Measurements from ENCODE around the gene MANSC1. TPM values are rescaled to one million over a fixed set of nuclear protein-coding genes. Genes with fewer than 3 reads are reported as not detected.

The MANSC1 gene
- total and polyA plus RNA-seq, 9 of the 15 experiments (the other 6 are each of a cell fraction or from before 2014, with no cell fraction given) = 0.76 to 8.6 (median 3.1) TPM

DNA sequence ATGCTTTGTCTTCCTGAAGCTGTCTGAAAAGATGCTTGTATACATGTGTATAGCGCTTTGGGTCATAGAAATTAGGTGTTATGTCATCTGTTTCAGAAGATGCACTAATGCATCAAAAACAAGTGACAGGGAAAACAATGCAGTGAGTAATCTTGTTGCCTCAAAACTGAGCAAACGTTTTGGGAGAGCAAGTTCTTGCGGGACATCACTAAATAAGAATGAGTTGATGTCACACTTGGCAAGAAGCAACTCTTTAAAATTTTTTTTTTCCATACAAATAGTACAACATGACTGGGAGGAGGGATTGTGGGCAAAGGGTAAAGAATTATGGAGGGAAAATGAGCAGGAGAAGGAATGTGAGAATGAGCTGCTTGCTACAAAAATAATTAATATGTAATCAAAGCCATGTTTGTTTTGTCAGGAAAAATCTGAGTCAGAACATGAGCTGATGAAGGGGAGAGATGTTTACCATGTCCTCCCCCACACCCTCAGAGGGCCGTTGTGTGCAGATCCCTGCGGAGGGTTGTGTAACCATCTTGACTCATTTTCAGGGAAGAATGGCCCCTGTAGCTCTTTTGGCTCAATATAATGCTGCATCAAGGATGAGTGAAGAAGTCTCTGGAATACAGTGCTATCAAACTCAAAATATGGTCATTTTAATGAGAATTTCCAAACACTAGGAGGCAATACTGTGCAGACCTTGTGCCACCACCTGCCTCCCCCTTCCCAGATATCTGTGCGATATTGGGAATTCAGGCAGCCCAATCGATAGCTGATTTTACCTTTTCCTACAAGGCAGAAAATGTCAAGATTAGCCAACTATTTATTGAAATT, 48.2 kb upstream of the MANSC1 start (continued):
- no peak for TF ChIP-seq ZNF764 (CRISPR knock-in tag; IDR thresholded peaks at IDR 0.05; ENCODE audit: low read depth)
- no peak for TF ChIP-seq ZNF282 (CRISPR knock-in tag; IDR thresholded peaks at IDR 0.05)
- TF ChIP-seq TFAP4 (CRISPR knock-in tag; IDR thresholded peaks at IDR 0.05; ENCODE audit: borderline replicate concordance) = no peak
- TF ChIP-seq, protein P1, sequence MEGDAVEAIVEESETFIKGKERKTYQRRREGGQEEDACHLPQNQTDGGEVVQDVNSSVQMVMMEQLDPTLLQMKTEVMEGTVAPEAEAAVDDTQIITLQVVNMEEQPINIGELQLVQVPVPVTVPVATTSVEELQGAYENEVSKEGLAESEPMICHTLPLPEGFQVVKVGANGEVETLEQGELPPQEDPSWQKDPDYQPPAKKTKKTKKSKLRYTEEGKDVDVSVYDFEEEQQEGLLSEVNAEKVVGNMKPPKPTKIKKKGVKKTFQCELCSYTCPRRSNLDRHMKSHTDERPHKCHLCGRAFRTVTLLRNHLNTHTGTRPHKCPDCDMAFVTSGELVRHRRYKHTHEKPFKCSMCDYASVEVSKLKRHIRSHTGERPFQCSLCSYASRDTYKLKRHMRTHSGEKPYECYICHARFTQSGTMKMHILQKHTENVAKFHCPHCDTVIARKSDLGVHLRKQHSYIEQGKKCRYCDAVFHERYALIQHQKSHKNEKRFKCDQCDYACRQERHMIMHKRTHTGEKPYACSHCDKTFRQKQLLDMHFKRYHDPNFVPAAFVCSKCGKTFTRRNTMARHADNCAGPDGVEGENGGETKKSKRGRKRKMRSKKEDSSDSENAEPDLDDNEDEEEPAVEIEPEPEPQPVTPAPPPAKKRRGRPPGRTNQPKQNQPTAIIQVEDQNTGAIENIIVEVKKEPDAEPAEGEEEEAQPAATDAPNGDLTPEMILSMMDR (IDR thresholded peaks at IDR 0.05 in 2 of 3, conservative IDR thresholded peaks at IDR 0.05 in 1 of 3; ENCODE audit: insufficient read depth in 2 of 3, low read depth in 1 of 3, low read length in 3 of 3) = peak in 2 of 3 experiments; percentile 28 to 38; a peak in 2 of 6 replicates
- TF ChIP-seq NFIX (CRISPR knock-in tag; IDR thresholded peaks at IDR 0.05; ENCODE audit: low read depth) = no peak
- TF ChIP-seq RBM14 (IDR thresholded peaks at IDR 0.05; ENCODE audit: borderline replicate concordance, insufficient read depth, low read depth, low read length) = no peak
- no peak for TF ChIP-seq TARDBP (IDR thresholded peaks at IDR 0.05)
- no peak for TF ChIP-seq HDAC6 (IDR thresholded peaks at IDR 0.05; ENCODE audit: low read depth, low read length)
- no peak for TF ChIP-seq ZKSCAN1 (IDR thresholded peaks at IDR 0.05; ENCODE audit: low read depth, low read length)
- TF ChIP-seq ARID1B (IDR thresholded peaks at IDR 0.05) = peak; percentile 41; the same call in 1 of the 2 replicates
- no peak for TF ChIP-seq TCFL5 (CRISPR knock-in tag; conservative IDR thresholded peaks at IDR 0.05)
- TF ChIP-seq MXD1 (CRISPR knock-in tag; IDR thresholded peaks at IDR 0.05; ENCODE audit: borderline replicate concordance, poor library complexity, severe bottlenecking) = no peak
- no peak for TF ChIP-seq ZNF239 (CRISPR knock-in tag; IDR thresholded peaks at IDR 0.05)
- TF ChIP-seq MEF2D (tag; conservative IDR thresholded peaks at IDR 0.05; ENCODE audit: low read depth) = no peak
- TF ChIP-seq CEBPG (CRISPR knock-in tag; IDR thresholded peaks at IDR 0.05) = no peak
- peak in 1 of 2 experiments; percentile 77; a peak in 2 of 4 replicates for TF ChIP-seq CEBPG (tag; conservative IDR thresholded peaks at IDR 0.05 in 1 of 2, IDR thresholded peaks at IDR 0.05 in 1 of 2)
- no peak for TF ChIP-seq ZBTB2 (IDR thresholded peaks at IDR 0.05)

Measured in K562 (cell line).